ENCODE measurements around the gene TMEM106C. TPM values are rescaled to one million over a fixed set of nuclear protein-coding genes. Genes with fewer than 3 reads are reported as not detected.

Gene TMEM106C
- total and polyA plus RNA-seq, 9 of the 15 experiments (the other 6 are each of a cell fraction or from before 2014, with no cell fraction given): 37.6 to 183 (median 57.2) TPM

DNA sequence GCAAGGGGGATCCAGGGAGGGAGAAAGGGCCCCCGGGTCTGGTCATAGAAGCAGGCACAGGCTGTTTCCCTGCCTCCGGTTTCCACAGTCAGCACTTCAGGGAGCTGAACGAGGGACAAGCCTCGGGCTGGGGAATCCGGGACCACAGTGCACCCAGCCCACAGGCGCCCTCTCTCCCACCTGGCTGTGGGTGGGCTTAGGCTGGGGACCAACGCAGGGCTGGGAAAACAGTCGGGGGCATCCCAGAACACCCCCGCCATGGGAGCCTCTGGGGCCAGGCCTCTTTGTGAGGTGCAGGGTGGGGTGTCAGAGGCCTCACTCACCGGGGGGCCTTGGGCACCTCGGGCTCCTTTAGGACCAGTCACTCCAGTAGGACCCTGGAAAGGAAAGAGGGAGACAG, 16.3 kb downstream of the TMEM106C start (continued):
- TF ChIP-seq, protein P1, sequence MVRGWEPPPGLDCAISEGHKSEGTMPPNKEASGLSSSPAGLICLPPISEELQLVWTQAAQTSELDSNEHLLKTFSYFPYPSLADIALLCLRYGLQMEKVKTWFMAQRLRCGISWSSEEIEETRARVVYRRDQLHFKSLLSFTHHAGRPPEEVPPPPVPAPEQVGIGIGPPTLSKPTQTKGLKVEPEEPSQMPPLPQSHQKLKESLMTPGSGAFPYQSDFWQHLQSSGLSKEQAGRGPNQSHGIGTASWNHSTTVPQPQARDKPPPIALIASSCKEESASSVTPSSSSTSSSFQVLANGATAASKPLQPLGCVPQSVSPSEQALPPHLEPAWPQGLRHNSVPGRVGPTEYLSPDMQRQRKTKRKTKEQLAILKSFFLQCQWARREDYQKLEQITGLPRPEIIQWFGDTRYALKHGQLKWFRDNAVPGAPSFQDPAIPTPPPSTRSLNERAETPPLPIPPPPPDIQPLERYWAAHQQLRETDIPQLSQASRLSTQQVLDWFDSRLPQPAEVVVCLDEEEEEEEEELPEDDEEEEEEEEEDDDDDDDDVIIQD (CRISPR knock-in tag; IDR thresholded peaks at IDR 0.05): no peak
- no peak for TF ChIP-seq TAF7 (tag; IDR thresholded peaks at IDR 0.05)
- no peak for TF ChIP-seq TRIM28 (IDR thresholded peaks at IDR 0.05)
- TF ChIP-seq, protein P2, sequence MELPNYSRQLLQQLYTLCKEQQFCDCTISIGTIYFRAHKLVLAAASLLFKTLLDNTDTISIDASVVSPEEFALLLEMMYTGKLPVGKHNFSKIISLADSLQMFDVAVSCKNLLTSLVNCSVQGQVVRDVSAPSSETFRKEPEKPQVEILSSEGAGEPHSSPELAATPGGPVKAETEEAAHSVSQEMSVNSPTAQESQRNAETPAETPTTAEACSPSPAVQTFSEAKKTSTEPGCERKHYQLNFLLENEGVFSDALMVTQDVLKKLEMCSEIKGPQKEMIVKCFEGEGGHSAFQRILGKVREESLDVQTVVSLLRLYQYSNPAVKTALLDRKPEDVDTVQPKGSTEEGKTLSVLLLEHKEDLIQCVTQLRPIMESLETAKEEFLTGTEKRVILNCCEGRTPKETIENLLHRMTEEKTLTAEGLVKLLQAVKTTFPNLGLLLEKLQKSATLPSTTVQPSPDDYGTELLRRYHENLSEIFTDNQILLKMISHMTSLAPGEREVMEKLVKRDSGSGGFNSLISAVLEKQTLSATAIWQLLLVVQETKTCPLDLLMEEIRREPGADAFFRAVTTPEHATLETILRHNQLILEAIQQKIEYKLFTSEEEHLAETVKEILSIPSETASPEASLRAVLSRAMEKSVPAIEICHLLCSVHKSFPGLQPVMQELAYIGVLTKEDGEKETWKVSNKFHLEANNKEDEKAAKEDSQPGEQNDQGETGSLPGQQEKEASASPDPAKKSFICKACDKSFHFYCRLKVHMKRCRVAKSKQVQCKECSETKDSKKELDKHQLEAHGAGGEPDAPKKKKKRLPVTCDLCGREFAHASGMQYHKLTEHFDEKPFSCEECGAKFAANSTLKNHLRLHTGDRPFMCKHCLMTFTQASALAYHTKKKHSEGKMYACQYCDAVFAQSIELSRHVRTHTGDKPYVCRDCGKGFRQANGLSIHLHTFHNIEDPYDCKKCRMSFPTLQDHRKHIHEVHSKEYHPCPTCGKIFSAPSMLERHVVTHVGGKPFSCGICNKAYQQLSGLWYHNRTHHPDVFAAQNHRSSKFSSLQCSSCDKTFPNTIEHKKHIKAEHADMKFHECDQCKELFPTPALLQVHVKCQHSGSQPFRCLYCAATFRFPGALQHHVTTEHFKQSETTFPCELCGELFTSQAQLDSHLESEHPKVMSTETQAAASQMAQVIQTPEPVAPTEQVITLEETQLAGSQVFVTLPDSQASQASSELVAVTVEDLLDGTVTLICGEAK (IDR thresholded peaks at IDR 0.05): no peak
- TF ChIP-seq, protein P2 (CRISPR knock-in tag; IDR thresholded peaks at IDR 0.05): no peak
- TF ChIP-seq FOXM1 (IDR thresholded peaks at IDR 0.05; ENCODE audit: low read depth): no peak
- TF ChIP-seq FOXM1 (CRISPR knock-in tag; IDR thresholded peaks at IDR 0.05; ENCODE audit: low read depth): no peak
